ENCODE measurements around the gene ZFP1. TPM values are rescaled to one million over a fixed set of nuclear protein-coding genes. Genes with fewer than 3 reads are reported as not detected.

Gene ZFP1
- total RNA-seq, 1 experiment from 2014 or later = 10.6 TPM

- intact Hi-C loops (cut with micrococcal nuclease; ENCODE audit: unreplicated experiment) = no loop called here
- peaks cover 31% of the 10 kb centered on the region for H3K36me3 Mint-ChIP-seq (ENCODE audit: insufficient read depth, unreplicated experiment)
- TF ChIP-seq CTCF (IDR thresholded peaks at IDR 0.05; ENCODE audit: unreplicated experiment) = no peak
- CTCF ChIA-PET = no interaction called here
- H3K4me1 Mint-ChIP-seq (ENCODE audit: low read depth, unreplicated experiment) = no peaks in the 10 kb centered on the region
- no peak overlapping the region for H3K4me3 Mint-ChIP-seq (ENCODE audit: low read depth, unreplicated experiment)
- H3K9me3 Mint-ChIP-seq (ENCODE audit: low read depth, unreplicated experiment) = peaks cover 24% of the 10 kb centered on the region
- no peak for DNase-seq
- BruUV-seq (replicated peaks) = no TSS peak
- H3K27me3 Mint-ChIP-seq (ENCODE audit: unreplicated experiment) = no peaks in the 10 kb centered on the region
- H3K27ac Mint-ChIP-seq (ENCODE audit: unreplicated experiment) = no peak overlapping the region
Observed at GRCh38 chr16:75152635-75153034, 4.3 kb downstream of the ZFP1 start.

GRCh38 chr16:75160386-75160785 lies 12.1 kb downstream of the ZFP1 start:
- no peaks in the 10 kb centered on the region for H3K4me1 Mint-ChIP-seq (ENCODE audit: low read depth, unreplicated experiment)
- no peak for TF ChIP-seq CTCF (IDR thresholded peaks at IDR 0.05; ENCODE audit: unreplicated experiment)
- intact Hi-C loops (cut with micrococcal nuclease; ENCODE audit: unreplicated experiment) = no loop called here
- BruUV-seq (replicated peaks) = no TSS peak
- CTCF ChIA-PET = no interaction called here
- H3K27ac Mint-ChIP-seq (ENCODE audit: unreplicated experiment) = no peak overlapping the region
- peaks cover 12% of the 10 kb centered on the region for H3K9me3 Mint-ChIP-seq (ENCODE audit: low read depth, unreplicated experiment)
- H3K36me3 Mint-ChIP-seq (ENCODE audit: insufficient read depth, unreplicated experiment) = peaks cover 18% of the 10 kb centered on the region
- H3K27me3 Mint-ChIP-seq (ENCODE audit: unreplicated experiment) = no peaks in the 10 kb centered on the region
- H3K4me3 Mint-ChIP-seq (ENCODE audit: low read depth, unreplicated experiment) = no peak overlapping the region
- no peak for DNase-seq

- no peak for DNase-seq
- Mint-ChIP-seq H3K27me3 (ENCODE audit: unreplicated experiment) (no peaks in the 10 kb centered on the region), H3K9me3 (ENCODE audit: low read depth, unreplicated experiment) (peaks cover 37% of the 10 kb centered on the region), H3K4me3 (ENCODE audit: low read depth, unreplicated experiment) (no peak overlapping the region), H3K4me1 (ENCODE audit: low read depth, unreplicated experiment) (no peaks in the 10 kb centered on the region), H3K27ac (ENCODE audit: unreplicated experiment) (no peak overlapping the region), H3K36me3 (ENCODE audit: insufficient read depth, unreplicated experiment) (peaks cover 23% of the 10 kb centered on the region)
- intact Hi-C loops (cut with micrococcal nuclease; ENCODE audit: unreplicated experiment) = no loop called here
- CTCF ChIA-PET = no interaction called here
- no TSS peak for BruUV-seq (replicated peaks)
- TF ChIP-seq CTCF (IDR thresholded peaks at IDR 0.05; ENCODE audit: unreplicated experiment) = no peak
Observed at GRCh38 chr16:75169899-75170405, 21.6 kb downstream of the ZFP1 start.

- intact Hi-C loops (cut with micrococcal nuclease; ENCODE audit: unreplicated experiment) = no loop called here
- no TSS peak for BruUV-seq (replicated peaks)
- H3K4me3 Mint-ChIP-seq (ENCODE audit: low read depth, unreplicated experiment) = no peak overlapping the region
- H3K27me3 Mint-ChIP-seq (ENCODE audit: unreplicated experiment) = no peaks in the 10 kb centered on the region
- H3K4me1 Mint-ChIP-seq (ENCODE audit: low read depth, unreplicated experiment) = no peaks in the 10 kb centered on the region
- no peak overlapping the region for H3K27ac Mint-ChIP-seq (ENCODE audit: unreplicated experiment)
- CTCF ChIA-PET = no interaction called here
- H3K36me3 Mint-ChIP-seq (ENCODE audit: insufficient read depth, unreplicated experiment) = peaks cover 11% of the 10 kb centered on the region
- no peak for TF ChIP-seq CTCF (IDR thresholded peaks at IDR 0.05; ENCODE audit: unreplicated experiment)
- peaks cover 37% of the 10 kb centered on the region for H3K9me3 Mint-ChIP-seq (ENCODE audit: low read depth, unreplicated experiment)
- no peak for DNase-seq
Observed at GRCh38 chr16:75172578-75172977, 24.3 kb downstream of the ZFP1 start.
